Endothelial cell of umbilical vein (primary cell): Measurements from ENCODE around the gene KAZN.

Experiments used
- CTCF ChIP-seq, 2 donors: IDR thresholded peaks; 1 replicate in 1 of 2; 2 replicates in 1 of 2; pipeline ENCODE4 v1.5.1; 2011; ENCODE audit warnings: low read length in 2 of 2, mild to moderate bottlenecking in 2 of 2, moderate library complexity in 2 of 2, control low read depth in 1 of 2, inconsistent platforms in 1 of 2, low read depth in 1 of 2; ENCODE audit not compliant: insufficient read depth in 1 of 2; ENCODE audit errors: extremely low read depth in 1 of 2
- EZH2 ChIP-seq: IDR thresholded peaks from 2 replicates; pipeline ENCODE4 v1.6.1; 2012; ENCODE audit warnings: borderline replicate concordance, low read depth, mild to moderate bottlenecking, moderate library complexity, low read length, inconsistent platforms; ENCODE audit not compliant: severe bottlenecking
- POLR2A ChIP-seq: IDR thresholded peaks from 2 replicates; pipeline ENCODE4 v1.6.1; 2012; ENCODE audit warnings: low read depth, mild to moderate bottlenecking, control low read depth, low read length
- POLR2AphosphoS5 ChIP-seq: IDR thresholded peaks from 2 replicates; pipeline ENCODE4 v1.6.1; 2012; ENCODE audit warnings: low read depth, mild to moderate bottlenecking, control low read depth, low read length, moderate library complexity; ENCODE audit not compliant: insufficient read depth

GRCh38 chr1:15103211-15103610 is 504.7 kb downstream of the KAZN start:
- TF ChIP-seq CTCF (IDR thresholded peaks at IDR 0.05; ENCODE audit: extremely low read depth in 1 of 2, insufficient read depth in 1 of 2, low read depth in 1 of 2, low read length in 2 of 2) (no peak), EZH2 (no peak), POLR2A (no peak), POLR2AphosphoS5 (no peak)
